Mesothelial cell of epicardium (in vitro differentiated cells): Measurements from ENCODE around the gene KCNQ5. TPM values are rescaled to one million over a fixed set of nuclear protein-coding genes. Genes with fewer than 3 reads are reported as not detected.

Experiments
- DNase-seq, 2 experiments: peaks; one replicate each; pipeline ENCODE4 v3.0.0; 2021; ENCODE audit warnings: low spot score in 2 of 2; ENCODE audit not compliant: unreplicated experiment in 2 of 2
- H3K27ac Mint-ChIP-seq: 2 replicates; pipeline ENCODE4 v1.8.0; 2021; ENCODE audit warnings: mixed read lengths
- H3K27me3 Mint-ChIP-seq: 2 replicates; pipeline ENCODE4 v1.8.0; 2021; ENCODE audit warnings: low read depth, mixed read lengths
- H3K36me3 Mint-ChIP-seq: 2 replicates; pipeline ENCODE4 v1.8.0; 2021; ENCODE audit warnings: mixed read lengths
- H3K4me1 Mint-ChIP-seq: 2 replicates; pipeline ENCODE4 v1.8.0; 2021; ENCODE audit warnings: mixed read lengths
- H3K4me3 Mint-ChIP-seq: 2 replicates; pipeline ENCODE4 v1.8.0; 2021; ENCODE audit warnings: mild to moderate bottlenecking, moderate library complexity, mixed read lengths
- H3K9me3 Mint-ChIP-seq: 2 replicates; pipeline ENCODE4 v1.8.0; 2021; ENCODE audit warnings: mixed read lengths
- CTCF ChIP-seq: fragments of 200-600 bp; sonication (generic); IDR thresholded peaks from one replicate; pipeline ENCODE4 v1.5.0; 2021; ENCODE audit warnings: antibody characterized with exemption; ENCODE audit not compliant: unreplicated experiment
- total RNA-seq: library from RNA; stranded (reverse); gene quantifications from 3 replicates; pipeline ENCODE4 v1.2.1, GENCODE V29; 2021

KCNQ5 gene
- total RNA-seq, 1 donor from 2014 or later: 4.8 TPM

- H3K36me3 Mint-ChIP-seq: no peaks in the 10 kb centered on the region
- TF ChIP-seq CTCF: no peak
- no peaks in the 10 kb centered on the region for H3K27me3 Mint-ChIP-seq
- no peaks in the 10 kb centered on the region for H3K9me3 Mint-ChIP-seq
- H3K4me3 Mint-ChIP-seq: no peak overlapping the region
- peaks cover 15% of the 10 kb centered on the region for H3K4me1 Mint-ChIP-seq
- H3K27ac Mint-ChIP-seq: no peak overlapping the region
- no peak for DNase-seq
Measured at GRCh38 chr6:72716916-72717315, 95.1 kb downstream of the KCNQ5 start.

- Mint-ChIP-seq H3K27ac (peak overlapping the region; percentile 70), H3K36me3 (no peaks in the 10 kb centered on the region), H3K4me3 (no peak overlapping the region), H3K9me3 (no peaks in the 10 kb centered on the region), H3K27me3 (no peaks in the 10 kb centered on the region), H3K4me1 (peaks cover 23% of the 10 kb centered on the region)
- no peak for DNase-seq
- no peak for TF ChIP-seq CTCF
Measured at GRCh38 chr6:72720464-72720863, 98.6 kb downstream of the KCNQ5 start.

- Mint-ChIP-seq H3K9me3 (no peaks in the 10 kb centered on the region), H3K4me1 (peaks cover 23% of the 10 kb centered on the region), H3K27me3 (no peaks in the 10 kb centered on the region), H3K27ac (peak overlapping the region; percentile 43), H3K36me3 (no peaks in the 10 kb centered on the region), H3K4me3 (no peak overlapping the region)
- no peak for DNase-seq
- no peak for TF ChIP-seq CTCF
Measured at GRCh38 chr6:72721346-72721745, 99.5 kb downstream of the KCNQ5 start.

- no peak overlapping the region for H3K4me3 Mint-ChIP-seq
- H3K27me3 Mint-ChIP-seq: no peaks in the 10 kb centered on the region
Measured at GRCh38 chr6:72724545-72724944, 102.7 kb downstream of the KCNQ5 start.

GRCh38 chr6:72728706-72729343, 107.0 kb downstream of the KCNQ5 start:
- Mint-ChIP-seq H3K4me3 (no peak overlapping the region), H3K9me3 (no peaks in the 10 kb centered on the region), H3K27me3 (no peaks in the 10 kb centered on the region), H3K4me1 (peaks cover 10% of the 10 kb centered on the region), H3K27ac (no peak overlapping the region), H3K36me3 (no peaks in the 10 kb centered on the region)
- no peak for TF ChIP-seq CTCF
- DNase-seq: no peak

More at GRCh38 chr6:72724545-72724944, 102.7 kb downstream of the KCNQ5 start:
- peak overlapping the region; percentile 8 for H3K27ac Mint-ChIP-seq
- H3K36me3 Mint-ChIP-seq: no peaks in the 10 kb centered on the region
- no peak for DNase-seq
- peaks cover 23% of the 10 kb centered on the region for H3K4me1 Mint-ChIP-seq
- no peaks in the 10 kb centered on the region for H3K9me3 Mint-ChIP-seq
- TF ChIP-seq CTCF: no peak
